B cell (primary cell): ENCODE measurements around the gene CDK5RAP2. TPM values are rescaled to one million over a fixed set of nuclear protein-coding genes. Genes with fewer than 3 reads are reported as not detected.
A peak's percentile ranks its signal among the peaks of the same experiment; 100 is the strongest.

Experiments
- ATAC-seq: fragments of 200-7000 bp; cut with Tn5 transposase; one replicate; pipeline ENCODE4 v1.10.0; 2021; ENCODE audit warnings: low read depth, mild to moderate bottlenecking, moderate number of reproducible peaks, moderate library complexity
- CTCF ChIA-PET: fragments of 350-600 bp; sonication (Branson Sonifier 250); formaldehyde crosslinking; loops from one replicate; lab custom pipeline; 2021; ENCODE audit warnings: antibody characterized with exemption, inconsistent platforms; lab: Charles Lee
- POLR2A ChIA-PET: fragments of 350-600 bp; sonication (Branson Sonifier 250); formaldehyde crosslinking; loops from one replicate; lab custom pipeline; 2021; ENCODE audit warnings: antibody characterized with exemption; lab: Charles Lee
- DNase-seq: peaks from one replicate; pipeline ENCODE4 v3.0.0; 2013
- H2AFZ ChIP-seq: 2 replicates; pipeline ENCODE4 v1.6.1; 2012; ENCODE audit warnings: mild to moderate bottlenecking, low read depth, low read length; ENCODE audit not compliant: insufficient read depth, poor library complexity, severe bottlenecking
- H3K27ac ChIP-seq, 2 donors: 1 replicate in 1 of 2; 2 replicates in 1 of 2; pipeline ENCODE4 v1.5.1; 2012 to 2013; ENCODE audit warnings: low read length in 2 of 2, mild to moderate bottlenecking in 2 of 2, moderate library complexity in 1 of 2
- H3K27me3 ChIP-seq, 4 experiments: fragments of 200-600 bp in 1 of 4; sonication (generic) in 1 of 4; replicated peaks in 1 of 4; 1 replicate in 2 of 4; 2 replicates in 2 of 4; pipeline versions ENCODE4 v1.6.1 to v1.7.0; 2013 to 2016; ENCODE audit warnings: low read length in 3 of 4, mild to moderate bottlenecking in 2 of 4, mixed read lengths in 1 of 4, moderate library complexity in 1 of 4; ENCODE audit not compliant: insufficient read depth in 4 of 4, control insufficient read depth in 3 of 4; ENCODE audit errors: control extremely low read depth in 1 of 4
- H3K36me3 ChIP-seq, 2 experiments: replicated peaks in 1 of 2; 1 replicate in 1 of 2; 2 replicates in 1 of 2; pipeline versions ENCODE4 v1.6.1 to v1.7.1; 2013; ENCODE audit warnings: low read length in 1 of 2; ENCODE audit not compliant: insufficient read depth in 2 of 2, control insufficient read depth in 1 of 2; ENCODE audit errors: control extremely low read depth in 1 of 2, extremely low read depth in 1 of 2
- H3K4me1 ChIP-seq, 2 donors: fragments of 200-600 bp in 1 of 2; sonication (generic) in 1 of 2; 1 replicate in 1 of 2; 2 replicates in 1 of 2; pipeline versions ENCODE4 v1.5.1 to v1.6.1; 2013 to 2017; ENCODE audit warnings: low read length in 2 of 2; ENCODE audit not compliant: control insufficient read depth in 2 of 2, insufficient read depth in 2 of 2
- H3K4me2 ChIP-seq: replicated peaks from 2 replicates; pipeline ENCODE3; 2012; ENCODE audit warnings: mild to moderate bottlenecking, low read depth, low read length; ENCODE audit not compliant: poor library complexity, severe bottlenecking
- H3K4me3 ChIP-seq, 5 experiments: fragments of 200-600 bp in 1 of 5; sonication (generic) in 1 of 5; 1 replicate in 3 of 5; 2 replicates in 2 of 5; pipeline versions ENCODE4 v1.5.1 to v1.7.0; 2011 to 2016; ENCODE audit warnings: low read length in 4 of 5, mild to moderate bottlenecking in 4 of 5, low read depth in 2 of 5, control low read depth in 1 of 5, moderate library complexity in 1 of 5; ENCODE audit not compliant: insufficient read depth in 1 of 5; ENCODE audit errors: control extremely low read depth in 1 of 5, extremely low read depth in 1 of 5
- H3K79me2 ChIP-seq: fragments of 200-600 bp; sonication (generic); one replicate; pipeline ENCODE4 v1.6.0; 2016; ENCODE audit warnings: low read length; ENCODE audit not compliant: control insufficient read depth, insufficient read depth
- H3K9ac ChIP-seq: fragments of 200-600 bp; sonication (generic); 2 replicates; pipeline ENCODE4 v1.6.1; 2017; ENCODE audit warnings: mild to moderate bottlenecking, low read length, moderate library complexity
- H3K9me3 ChIP-seq, 3 donors: one replicate each; pipeline versions ENCODE4 v1.6.1 to v1.7.1; 2013; ENCODE audit warnings: low read length in 2 of 3; ENCODE audit not compliant: control insufficient read depth in 2 of 3, insufficient read depth in 1 of 3; ENCODE audit errors: control extremely low read depth in 1 of 3
- H4K20me1 ChIP-seq: 2 replicates; pipeline ENCODE4 v1.6.0; 2012; ENCODE audit warnings: mild to moderate bottlenecking, low read length; ENCODE audit not compliant: insufficient read depth, control insufficient read depth, poor library complexity, severe bottlenecking
- H3K27ac Mint-ChIP-seq: one replicate; pipeline ENCODE4 v1.8.0; 2021; ENCODE audit warnings: mixed read lengths
- H3K27me3 Mint-ChIP-seq: one replicate; pipeline ENCODE4 v1.8.0; 2021; ENCODE audit warnings: mixed read lengths
- H3K4me1 Mint-ChIP-seq: one replicate; pipeline ENCODE4 v1.8.0; 2021; ENCODE audit warnings: mixed read lengths
- H3K4me3 Mint-ChIP-seq: one replicate; pipeline ENCODE4 v1.8.0; 2021; ENCODE audit warnings: mixed read lengths
- H3K9me3 Mint-ChIP-seq: one replicate; pipeline ENCODE4 v1.8.0; 2022; ENCODE audit warnings: mixed read lengths; ENCODE audit not compliant: insufficient read depth
- CTCF ChIP-seq: fragments of 200-600 bp; IDR thresholded peaks from one replicate; pipeline ENCODE4 v1.8.0; 2022; ENCODE audit warnings: antibody characterized with exemption, mild to moderate bottlenecking
- EZH2 ChIP-seq: IDR thresholded peaks from 2 replicates; pipeline ENCODE4 v1.6.1; 2012; ENCODE audit warnings: borderline replicate concordance, low read depth, mild to moderate bottlenecking, moderate library complexity, low read length; ENCODE audit not compliant: insufficient read depth, poor library complexity, severe bottlenecking
- WGBS: methylation state at CpG from one replicate; pipeline ENCODE4 v1.1.5; 2013; ENCODE audit warnings: missing lambda C conversion rate; ENCODE audit not compliant: insufficient coverage; 5-methylcytosine and 5-hydroxymethylcytosine counted together
- intact Hi-C: fragments of 100-400 bp; cut with micrococcal nuclease; formaldehyde crosslinking; loops from one replicate; pipeline ENCODE4 v1.10.0; 2022
- polyA plus RNA-seq: library from polyadenylated mRNA; depleted of rRNA; stranded (reverse); fragments of >200 nt; gene quantifications from 2 replicates; pipeline ENCODE4 v1.2.3, GENCODE V29; 2012
- total RNA-seq, 2 donors: library from RNA; stranded (reverse); fragments of 120-200 nt in 1 of 2; gene quantifications; 1 replicate in 1 of 2; 2 replicates in 1 of 2; pipeline versions ENCODE4 v1.2.3 to v1.2.4, GENCODE V29; 2013 to 2022

The CDK5RAP2 gene
- total and polyA plus RNA-seq, 2 donors (not counting 1 experiment from before 2014, with no cell fraction given): 31.3 to 122 TPM

GRCh38 chr9:120477534-120478001 is 102.4 kb downstream of the CDK5RAP2 start:
- H2AFZ ChIP-seq: no peak overlapping the region
- no peaks in the 10 kb centered on the region for H4K20me1 ChIP-seq
- no peak overlapping the region for H3K4me3 ChIP-seq
- no peak overlapping the region for H3K9ac ChIP-seq
- H3K4me1 ChIP-seq: no peaks in the 10 kb centered on the region
- no peaks in the 10 kb centered on the region for H3K27me3 ChIP-seq
- H3K4me3 Mint-ChIP-seq: no peak overlapping the region
- CTCF ChIA-PET: interaction anchor here (0.9 kb wide), 1 partner anchor 17 kb away, joined by 3 read pairs; no protein-coding TSS in a partner anchor
- peaks cover 0 to 57% of the 10 kb centered on the region in 2 experiments for H3K36me3 ChIP-seq
- DNase-seq (peak; percentile 17), ATAC-seq (peak; percentile 33)
- intact Hi-C loops: no loop called here
- no peaks in the 10 kb centered on the region for H3K79me2 ChIP-seq
- TF ChIP-seq EZH2 (no peak), CTCF (peak; percentile 74)
- H3K9me3 ChIP-seq: no peaks in the 10 kb centered on the region
- H3K4me1 Mint-ChIP-seq: no peaks in the 10 kb centered on the region
- H3K27ac Mint-ChIP-seq: no peak overlapping the region
- H3K9me3 Mint-ChIP-seq: no peaks in the 10 kb centered on the region
- WGBS: 100% methylated on average over 1 of the region's 3 CpGs
- no peaks in the 10 kb centered on the region for H3K27me3 Mint-ChIP-seq
- POLR2A ChIA-PET: no interaction called here
- H3K4me2 ChIP-seq: no peak overlapping the region
- H3K27ac ChIP-seq: no peak overlapping the region

- DNase-seq: no peak
- Histone ChIP-seq H3K79me2 (no peaks in the 10 kb centered on the region), H3K4me3 (no peak overlapping the region), H3K27ac (no peak overlapping the region), H3K36me3 (peaks cover 8 to 68% of the 10 kb centered on the region in 2 experiments), H3K27me3 (no peaks in the 10 kb centered on the region), H3K9ac (no peak overlapping the region), H3K4me1 (no peaks in the 10 kb centered on the region), H3K4me2 (no peak overlapping the region), H4K20me1 (no peaks in the 10 kb centered on the region), H3K9me3 (no peaks in the 10 kb centered on the region), H2AFZ (no peak overlapping the region)
- intact Hi-C loops: no loop called here
- CTCF ChIA-PET: no interaction called here
- no peaks in the 10 kb centered on the region for H3K4me1 Mint-ChIP-seq
- WGBS: 92% methylated on average over 6 of the region's 7 CpGs
- H3K27me3 Mint-ChIP-seq: no peaks in the 10 kb centered on the region
- no peak overlapping the region for H3K27ac Mint-ChIP-seq
- no peak for TF ChIP-seq EZH2
- H3K9me3 Mint-ChIP-seq: no peaks in the 10 kb centered on the region
- H3K4me3 Mint-ChIP-seq: no peak overlapping the region
- ATAC-seq: no peak
- POLR2A ChIA-PET: no interaction called here
These were observed 104.6 kb downstream of the CDK5RAP2 start for GRCh38 chr9:120475341-120475740.
